Umbilical cord (tissue), 2 donors: Measurements from ENCODE around the gene PPP1R12B. TPM values are rescaled to one million over a fixed set of nuclear protein-coding genes. Genes with fewer than 3 reads are reported as not detected.
"Not testable (repeated sequence)": the region's sequence is repeated elsewhere in the genome, so short reads cannot be mapped to it uniquely, and the experiment has no call there.

Experiments
- DNase-seq: peaks from one replicate; pipeline ENCODE4 v3.0.0-alpha.2; 2015; ENCODE audit warnings: low spot score
- total RNA-seq: library from RNA; depleted of rRNA; stranded (reverse); fragments of >200 nt; gene quantifications from one replicate; pipeline ENCODE4 v1.2.3, GENCODE V29; 2014; ENCODE audit warnings: low replicate concordance; ENCODE audit not compliant: insufficient read depth

PPP1R12B gene
- total RNA-seq, 1 donor from 2014 or later = 472 TPM

DNA sequence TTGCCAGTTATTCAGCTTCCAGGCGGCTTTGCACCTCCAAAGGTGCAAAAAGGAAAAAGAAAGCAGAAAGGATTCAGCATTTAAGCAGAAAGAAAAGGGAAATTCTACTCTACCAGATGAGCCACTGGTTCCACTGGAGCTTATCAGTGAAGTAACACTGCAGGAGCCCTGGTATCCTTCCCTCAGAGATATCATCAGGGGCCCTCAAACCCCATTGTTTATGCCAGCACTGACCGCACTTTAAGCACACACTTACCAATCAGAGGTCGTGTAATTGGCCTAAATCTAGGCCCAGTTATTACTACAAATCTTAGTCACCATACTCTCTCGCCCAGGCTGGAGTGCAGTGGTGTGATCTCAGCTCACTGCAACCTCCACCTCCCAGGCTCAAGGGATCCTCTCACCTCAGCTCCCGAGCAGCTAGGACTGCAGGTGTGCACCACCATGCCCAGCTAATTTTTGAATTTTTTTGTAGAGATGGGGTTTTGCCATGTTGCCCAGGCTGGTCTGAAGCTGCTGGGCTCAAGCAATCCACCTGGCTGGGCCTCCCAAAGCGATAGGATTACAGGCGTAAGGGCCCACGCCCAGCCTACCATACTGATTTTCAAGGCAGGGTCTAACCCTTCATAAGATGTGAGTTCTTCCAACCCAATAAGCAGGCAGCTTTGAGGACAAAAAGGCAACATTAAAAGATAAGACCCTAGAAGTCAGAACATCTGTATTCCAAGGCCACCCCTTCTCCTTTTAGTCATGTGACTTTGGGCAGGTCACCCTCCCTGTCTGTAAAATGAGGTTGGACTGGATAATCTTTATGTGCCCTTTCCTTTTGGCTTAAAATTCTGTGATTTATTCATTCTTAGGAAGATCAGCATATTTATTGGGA is 236.4 kb downstream of the PPP1R12B start:
- DNase-seq = no peak

DNA sequence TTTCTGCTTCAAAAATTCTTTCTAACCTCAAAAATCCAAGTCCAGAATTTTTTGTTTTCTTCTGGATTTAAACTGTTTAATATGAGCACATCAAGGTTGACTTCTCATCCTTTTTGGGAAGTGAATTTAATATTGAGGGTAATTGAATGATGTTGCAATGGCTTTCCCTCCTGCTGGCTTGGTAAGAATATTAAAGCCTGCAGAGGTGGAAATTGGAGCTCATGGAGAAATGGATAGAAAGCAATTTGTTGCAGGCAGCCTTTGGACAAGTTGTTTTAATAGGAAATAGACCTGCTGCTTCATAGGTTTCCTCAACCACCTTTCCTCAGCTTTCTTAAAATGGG is 237.1 kb downstream of the PPP1R12B start:
- no peak for DNase-seq

- DNase-seq = peak; percentile 45
Measured at GRCh38 chr1:202586018-202586821, 237.7 kb downstream of the PPP1R12B start.

DNA sequence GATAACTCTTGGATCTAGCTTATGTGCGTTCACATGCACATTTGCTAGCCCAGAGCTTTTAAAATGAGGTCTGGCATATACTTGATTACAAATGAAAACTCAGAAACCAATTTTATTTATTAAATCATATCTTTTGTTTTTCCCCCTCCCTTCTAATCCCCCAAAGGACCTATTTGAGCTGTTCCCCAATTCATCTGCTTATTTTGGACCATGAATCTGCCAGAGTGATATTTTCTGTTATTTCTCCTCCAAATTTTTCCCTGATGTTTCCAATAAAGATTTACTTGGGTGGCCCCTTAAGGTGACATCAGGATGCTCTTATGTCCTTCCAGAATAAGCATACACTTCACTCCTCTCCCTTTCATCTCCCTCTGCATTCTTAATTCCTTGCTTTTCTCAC is 238.4 kb downstream of the PPP1R12B start:
- DNase-seq = no peak

GRCh38 chr1:202587859-202588485 is 239.5 kb downstream of the PPP1R12B start:
- DNase-seq = no peak

GRCh38 chr1:202588503-202589189 is 240.1 kb downstream of the PPP1R12B start:
- no peak for DNase-seq

DNA sequence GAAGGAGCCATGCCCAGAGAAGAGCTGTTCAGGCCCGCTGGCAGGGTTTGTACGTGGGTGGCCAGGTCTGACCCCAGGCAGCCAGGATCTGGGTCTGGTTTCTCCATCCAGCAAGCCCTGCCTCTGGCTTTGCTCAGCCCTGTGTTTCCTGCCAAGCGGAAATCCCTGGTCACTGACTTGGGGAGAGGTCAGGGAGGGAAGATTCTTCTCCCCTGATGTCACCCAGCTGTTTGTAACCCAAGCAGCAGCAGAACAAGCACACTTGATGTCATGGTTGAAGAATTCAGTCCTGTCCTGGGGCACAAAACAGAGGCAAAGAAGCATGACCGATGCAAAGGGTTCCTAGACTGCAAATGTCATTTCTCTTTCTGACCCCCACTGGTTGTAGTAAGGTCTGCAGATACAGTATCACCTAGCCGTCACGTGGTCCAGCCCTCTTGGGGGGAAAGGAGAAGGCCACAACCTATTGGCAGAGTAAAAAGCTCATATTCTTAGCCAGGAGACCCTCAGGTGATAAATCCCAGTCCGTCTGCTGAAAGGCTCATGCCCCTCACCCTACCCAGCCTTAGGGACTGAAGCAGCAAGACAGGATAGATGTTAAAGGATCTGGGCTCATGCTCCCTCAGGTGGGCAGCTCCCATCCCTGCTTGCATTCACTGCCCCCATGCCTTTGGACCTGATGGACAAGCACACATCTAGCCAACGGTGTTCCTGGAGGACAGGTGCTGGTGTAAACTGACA is 240.9 kb downstream of the PPP1R12B start:
- DNase-seq = peak; percentile 99

DNA sequence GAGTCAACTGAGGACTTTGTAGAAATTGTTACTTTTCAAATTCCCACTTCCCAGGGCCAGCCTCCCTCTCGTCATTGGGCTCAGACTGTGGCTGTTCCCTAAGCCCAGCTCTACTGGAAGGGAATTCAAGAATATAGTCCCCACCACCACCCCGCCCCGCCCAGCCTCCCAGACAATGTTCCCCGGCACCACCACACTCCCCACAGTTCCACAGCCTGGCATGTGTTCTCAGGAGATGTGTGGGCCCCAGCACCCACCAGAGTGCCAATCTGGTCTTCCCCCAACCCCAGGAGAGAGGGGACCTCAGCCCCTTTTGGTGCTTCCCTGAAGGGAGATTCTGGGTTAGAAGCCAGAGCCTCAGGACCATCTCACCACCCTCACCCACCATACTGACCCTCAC is 241.6 kb downstream of the PPP1R12B start:
- DNase-seq = no peak

GRCh38 chr1:202590975-202591411 is 242.5 kb downstream of the PPP1R12B start:
- DNase-seq = no peak

- no peak for DNase-seq
Measured at GRCh38 chr1:202591515-202591914, 243.0 kb downstream of the PPP1R12B start.

GRCh38 chr1:202592146-202592545 is 243.6 kb downstream of the PPP1R12B start:
- DNase-seq = no peak

DNA sequence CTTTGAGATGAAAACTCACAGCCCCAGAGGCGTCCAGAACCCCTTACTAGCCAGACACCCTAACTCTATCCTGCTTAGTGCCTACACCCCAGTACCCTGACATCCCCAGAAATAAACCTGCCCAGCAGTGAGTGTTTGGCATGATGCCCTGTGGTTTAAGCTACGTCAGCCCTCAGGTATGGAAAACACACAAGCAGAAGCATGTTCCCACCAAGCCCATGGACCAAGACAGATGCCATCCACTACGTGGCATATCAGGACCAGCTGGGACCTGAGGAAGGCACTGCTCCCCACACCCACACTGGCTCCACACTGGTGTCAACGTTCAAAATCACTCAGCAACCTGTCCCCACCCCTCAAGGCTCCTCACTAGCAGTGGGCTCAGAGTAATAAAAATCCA is 245.3 kb downstream of the PPP1R12B start:
- no peak for DNase-seq

GRCh38 chr1:202596638-202597037 is 248.1 kb downstream of the PPP1R12B start:
- no peak for DNase-seq

DNA sequence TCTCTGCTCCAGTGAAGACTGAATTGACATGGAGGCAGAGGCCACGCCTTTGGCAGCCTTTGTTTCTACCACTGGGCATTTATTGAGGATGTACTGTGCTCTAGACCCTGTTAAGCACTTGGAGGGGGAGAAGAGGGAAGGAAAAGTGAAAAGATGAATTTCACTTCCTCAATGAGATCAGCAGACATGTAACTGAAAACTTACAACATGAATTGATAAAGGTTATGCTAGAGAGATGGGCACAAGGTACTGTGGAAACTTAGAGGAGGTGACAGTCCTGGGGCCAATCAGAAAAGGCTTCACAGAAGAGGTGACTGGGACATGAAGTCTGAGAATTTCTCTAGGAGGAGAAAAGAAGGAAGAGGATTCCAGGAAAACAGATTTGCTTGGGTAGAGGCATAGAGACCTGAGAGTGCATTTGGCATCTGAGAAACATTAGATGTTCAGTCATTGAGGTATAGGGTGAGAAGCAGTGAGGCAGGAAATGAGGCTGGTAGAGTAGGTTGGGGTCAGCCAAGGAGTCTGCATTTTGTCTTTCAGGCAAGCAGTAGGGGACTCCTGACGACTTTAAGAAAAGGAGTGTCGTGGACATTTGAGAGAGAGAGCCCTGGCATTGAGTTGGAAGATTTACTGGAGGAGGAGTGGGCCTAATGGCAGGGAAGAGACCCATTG is 248.7 kb downstream of the PPP1R12B start:
- no peak for DNase-seq

DNA sequence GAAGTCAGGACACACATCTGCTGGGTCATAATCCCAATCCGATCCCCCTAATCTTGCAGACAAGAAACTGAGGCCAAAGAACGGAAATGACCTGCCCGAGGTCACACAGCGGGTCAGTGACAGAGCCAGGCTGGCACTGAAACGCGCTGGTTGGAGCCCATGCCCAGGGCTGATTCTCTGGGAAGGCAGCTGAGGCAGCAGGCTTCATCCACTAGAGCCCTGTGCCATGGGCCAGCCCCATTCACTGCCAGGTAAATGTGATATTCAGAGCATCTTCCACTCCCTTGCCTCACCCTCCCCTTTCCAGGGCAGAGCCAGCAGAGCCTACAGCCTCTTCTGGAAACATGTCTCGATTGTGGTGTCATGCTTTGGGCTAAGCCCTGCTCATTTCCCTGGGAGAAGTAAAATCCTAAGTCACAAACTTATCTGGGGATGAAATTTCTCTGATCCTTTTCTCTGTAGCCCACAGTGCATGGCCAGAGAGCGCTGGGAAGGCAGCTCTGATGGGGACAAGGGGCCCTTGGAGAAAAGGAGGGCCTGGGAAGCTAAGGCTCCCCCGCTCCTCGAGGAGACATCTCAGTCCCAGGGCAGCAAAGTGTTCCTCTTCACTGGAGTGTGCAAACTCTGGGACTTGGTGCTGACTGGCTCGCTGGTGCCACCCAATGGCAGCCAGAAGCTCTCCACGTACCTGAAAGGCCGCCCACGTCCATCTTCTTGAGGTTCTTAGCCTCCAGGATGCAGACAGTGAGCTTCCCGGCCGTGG is 251.4 kb downstream of the PPP1R12B start:
- peak; percentile 80 for DNase-seq

DNA sequence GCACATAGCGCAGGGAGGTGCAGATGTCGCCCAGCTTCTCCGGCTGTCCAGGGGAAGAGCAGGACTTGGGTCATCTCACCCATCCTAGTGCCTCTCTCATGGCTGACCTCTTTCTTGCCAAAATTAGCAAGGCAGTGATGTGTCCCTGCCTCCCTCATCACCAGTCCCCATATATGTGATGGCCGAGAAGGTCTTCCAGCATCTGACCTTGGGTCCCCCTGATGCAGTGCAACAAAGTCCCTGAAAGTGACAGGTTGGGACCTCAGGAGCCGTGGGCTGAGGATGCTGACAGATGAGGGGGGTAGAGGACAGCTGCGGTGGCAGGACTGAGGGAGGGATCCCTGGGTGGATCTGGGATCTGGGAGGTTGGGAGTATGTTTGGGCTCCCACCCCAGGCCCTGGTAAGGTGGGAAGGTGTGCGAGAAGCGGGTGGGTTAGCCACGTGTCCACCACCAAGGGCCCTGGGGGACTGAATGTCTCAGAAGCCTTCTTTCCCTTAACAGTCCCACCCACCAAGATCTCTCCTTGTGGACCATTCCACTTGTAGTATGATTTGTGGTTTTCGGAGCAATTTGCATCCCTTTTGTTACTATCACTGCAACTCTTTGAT is 252.0 kb downstream of the PPP1R12B start:
- no peak for DNase-seq

GRCh38 chr1:202603435-202603834 is 254.9 kb downstream of the PPP1R12B start:
- no peak for DNase-seq

GRCh38 chr1:202605515-202605914 is 257.0 kb downstream of the PPP1R12B start:
- no peak for DNase-seq

GRCh38 chr1:202612036-202612435 is 263.5 kb downstream of the PPP1R12B start:
- DNase-seq = not testable (repeated sequence)
